ENCODE measurements around the gene CDKN2B.

Gene CDKN2B

DNA sequence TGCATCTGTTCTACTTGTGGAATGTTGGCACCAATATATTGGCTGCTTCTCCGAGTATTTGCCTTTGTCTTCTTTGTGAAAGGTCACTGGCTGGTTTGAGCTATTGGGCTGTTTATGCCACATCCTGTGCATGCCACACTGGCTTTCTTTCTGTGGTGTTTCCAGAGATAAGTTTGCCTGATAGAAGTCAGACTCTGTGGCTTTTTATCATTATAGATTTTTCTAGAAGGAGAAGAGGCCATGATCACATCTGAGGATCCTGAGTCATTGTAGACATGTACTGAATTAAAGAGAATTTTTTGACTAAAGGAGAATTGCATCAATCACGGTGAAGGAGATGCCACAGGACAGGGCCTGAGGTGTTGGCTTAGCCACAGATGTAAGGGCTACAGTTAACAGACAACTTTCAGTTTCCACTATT, 26.5 kb upstream of the CDKN2B start:
- DNase-seq (ENCODE audit: low read depth, low spot score): no peak

DNA sequence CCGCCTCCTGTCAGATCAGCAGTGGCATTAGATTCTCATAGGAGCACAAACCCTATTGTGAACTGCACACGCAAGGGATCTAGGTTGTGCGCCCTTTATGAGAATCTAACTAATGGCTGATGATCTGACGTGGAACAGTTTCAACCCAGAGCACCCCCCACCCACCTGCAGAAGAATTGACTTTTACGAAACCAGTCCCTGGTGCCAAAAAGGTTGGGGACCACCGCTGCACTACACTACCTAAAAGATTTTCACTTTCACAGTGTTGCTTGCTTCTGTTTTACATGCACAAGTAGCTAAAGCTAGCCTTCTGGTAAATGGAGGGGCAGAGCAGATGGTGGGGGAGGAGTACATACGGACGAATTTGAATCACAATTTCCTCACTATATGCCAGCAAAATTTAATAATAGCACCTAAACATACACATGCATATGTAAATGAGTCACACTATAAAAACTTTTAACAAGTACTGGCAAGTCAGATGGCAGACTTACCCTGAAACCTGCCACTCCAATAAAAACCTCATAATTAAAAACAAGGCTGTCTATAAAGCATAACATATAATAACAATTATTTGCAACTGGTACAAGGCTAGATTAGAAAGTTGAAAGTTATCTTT, 24.0 kb upstream of the CDKN2B start:
- DNase-seq (ENCODE audit: low read depth, low spot score): no peak

DNA sequence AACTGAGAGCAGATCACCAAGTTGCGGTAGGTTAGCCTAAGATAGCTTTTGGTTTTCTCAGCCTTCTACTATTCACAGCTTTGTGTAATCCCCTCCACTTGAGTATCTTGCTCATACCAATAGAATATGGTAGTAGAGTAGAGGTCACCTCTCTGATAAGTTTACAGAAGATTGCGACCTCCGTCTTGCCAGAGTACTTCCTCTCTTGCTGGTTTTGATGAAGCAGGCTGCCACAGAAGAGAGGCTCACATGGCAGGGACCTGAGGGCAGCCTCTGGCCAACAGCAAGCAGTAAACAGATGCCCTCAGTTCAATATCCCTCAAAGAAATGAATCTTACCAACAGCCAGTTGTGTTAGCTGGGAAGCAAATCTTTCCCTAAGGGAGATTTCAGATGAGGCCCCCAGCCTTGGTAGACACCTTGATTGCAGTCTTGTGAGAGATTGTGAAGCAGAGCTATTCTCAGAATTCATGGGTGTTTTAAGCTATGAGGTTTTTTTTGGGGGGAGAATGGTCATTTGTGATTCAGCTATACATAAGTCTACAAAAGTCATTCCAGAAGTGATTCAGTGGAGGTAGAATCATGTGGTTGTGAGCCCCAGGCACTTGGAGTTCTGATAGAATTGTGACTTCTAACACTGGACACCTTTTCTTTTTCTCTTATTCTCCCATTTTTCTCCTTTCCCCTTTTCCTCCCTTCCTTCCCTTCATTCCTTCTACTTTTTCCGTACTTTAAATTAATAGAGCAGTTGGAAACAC, 22.7 kb upstream of the CDKN2B start:
- no peak for DNase-seq (ENCODE audit: low read depth, low spot score)

DNA sequence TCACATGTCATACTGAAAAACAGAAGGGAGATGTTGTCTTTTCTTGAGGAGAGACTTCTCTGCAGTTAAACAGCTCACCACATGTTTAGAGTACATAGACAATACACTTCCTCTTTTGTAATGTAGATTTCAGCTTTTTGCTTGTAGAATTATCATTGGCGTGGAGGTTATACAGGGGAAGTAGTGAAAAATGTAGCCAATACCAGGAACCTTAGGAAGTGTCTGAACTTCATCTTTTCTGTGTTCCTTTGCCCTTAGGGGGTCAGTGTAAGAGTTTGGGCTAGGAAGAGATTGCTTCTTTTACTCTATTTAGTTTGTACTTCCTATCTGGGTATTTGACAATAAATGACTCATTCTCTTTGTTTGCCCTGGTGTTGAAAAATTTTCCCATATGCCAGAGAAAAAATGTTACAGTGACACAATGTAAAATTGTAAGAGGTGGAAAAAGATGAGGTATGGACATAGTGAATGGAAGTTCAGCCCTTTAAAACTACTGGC, 21.0 kb upstream of the CDKN2B start:
- DNase-seq (ENCODE audit: low read depth, low spot score): no peak

DNA sequence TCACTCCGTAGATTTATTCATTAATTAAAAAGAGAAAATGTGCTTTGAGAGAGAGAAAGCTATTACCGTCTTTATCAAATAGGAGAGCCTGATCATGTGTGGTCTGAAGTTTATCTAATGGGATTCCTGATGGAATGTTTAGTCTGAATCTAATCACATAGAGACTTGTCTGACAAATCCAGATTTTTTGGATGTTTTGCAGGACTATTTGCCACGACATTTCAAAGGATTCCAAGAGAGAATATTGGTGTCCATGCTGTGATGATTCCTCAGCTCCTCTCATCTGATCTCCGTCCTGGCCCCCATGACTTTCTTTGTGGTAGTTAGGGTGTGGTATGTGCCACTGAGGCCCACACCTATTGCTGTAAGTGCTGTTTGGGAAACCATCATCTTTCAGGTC, 20.1 kb upstream of the CDKN2B start:
- no peak for DNase-seq (ENCODE audit: low read depth, low spot score)

DNA sequence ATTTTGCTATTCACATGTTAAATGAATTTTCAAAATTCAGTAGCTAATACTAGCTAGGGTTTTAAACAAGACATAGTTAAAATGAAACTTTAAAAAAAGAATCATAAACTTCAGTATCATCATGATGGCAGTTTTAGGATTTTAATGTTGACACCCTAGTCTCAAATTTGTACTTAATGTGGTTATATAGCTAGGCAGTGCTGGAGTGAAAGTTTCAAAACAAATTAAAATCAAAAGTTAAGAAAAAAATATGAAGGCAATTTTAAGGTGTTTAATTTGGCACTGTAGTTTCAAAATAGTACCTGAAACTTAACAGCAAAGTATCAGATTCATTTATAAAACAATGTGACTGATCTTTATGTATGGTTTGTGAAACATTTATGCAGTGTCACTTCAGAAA, 19.3 kb upstream of the CDKN2B start:
- no peak for DNase-seq (ENCODE audit: low read depth, low spot score)

DNA sequence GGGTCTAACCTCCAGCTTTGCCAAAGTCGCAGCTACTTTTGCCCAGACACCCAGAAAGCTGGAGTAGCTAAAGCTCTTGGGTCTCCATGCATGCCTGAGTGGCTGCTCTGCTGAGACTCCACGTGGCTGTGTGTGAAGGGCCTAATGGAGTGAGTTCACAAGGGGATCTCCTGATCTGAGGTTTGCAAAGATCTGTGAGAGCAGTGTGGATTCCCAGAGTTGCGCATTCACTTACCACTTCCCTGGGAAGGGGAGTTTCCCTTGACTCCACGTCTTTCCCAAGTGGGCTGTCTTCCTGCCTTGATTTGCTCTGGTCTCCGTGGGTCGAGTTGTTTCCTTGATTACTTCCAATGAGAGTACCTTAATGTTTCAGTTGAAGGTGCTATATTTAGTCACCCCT, 17.6 kb upstream of the CDKN2B start:
- DNase-seq (ENCODE audit: low read depth, low spot score): no peak

DNA sequence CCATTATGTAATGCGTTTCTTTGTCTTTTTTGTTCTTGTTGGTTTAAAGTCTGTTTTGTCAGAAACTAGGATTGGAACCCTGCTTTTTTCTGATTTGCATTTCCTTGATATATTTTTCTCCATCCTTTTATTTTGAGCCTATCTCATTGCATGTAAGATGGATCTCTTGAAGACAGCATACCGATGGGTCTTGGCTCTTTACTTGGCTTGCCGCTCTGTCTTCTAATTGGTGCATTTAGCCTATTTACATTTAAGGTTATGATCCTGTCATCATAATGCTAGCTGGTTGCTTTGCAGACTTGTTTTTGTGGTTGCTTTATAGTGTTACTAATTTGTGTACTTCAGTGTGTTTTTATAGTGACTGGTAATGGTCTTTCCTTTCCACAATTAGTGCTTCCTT, 13.3 kb upstream of the CDKN2B start:
- DNase-seq (ENCODE audit: low read depth, low spot score): no peak

DNA sequence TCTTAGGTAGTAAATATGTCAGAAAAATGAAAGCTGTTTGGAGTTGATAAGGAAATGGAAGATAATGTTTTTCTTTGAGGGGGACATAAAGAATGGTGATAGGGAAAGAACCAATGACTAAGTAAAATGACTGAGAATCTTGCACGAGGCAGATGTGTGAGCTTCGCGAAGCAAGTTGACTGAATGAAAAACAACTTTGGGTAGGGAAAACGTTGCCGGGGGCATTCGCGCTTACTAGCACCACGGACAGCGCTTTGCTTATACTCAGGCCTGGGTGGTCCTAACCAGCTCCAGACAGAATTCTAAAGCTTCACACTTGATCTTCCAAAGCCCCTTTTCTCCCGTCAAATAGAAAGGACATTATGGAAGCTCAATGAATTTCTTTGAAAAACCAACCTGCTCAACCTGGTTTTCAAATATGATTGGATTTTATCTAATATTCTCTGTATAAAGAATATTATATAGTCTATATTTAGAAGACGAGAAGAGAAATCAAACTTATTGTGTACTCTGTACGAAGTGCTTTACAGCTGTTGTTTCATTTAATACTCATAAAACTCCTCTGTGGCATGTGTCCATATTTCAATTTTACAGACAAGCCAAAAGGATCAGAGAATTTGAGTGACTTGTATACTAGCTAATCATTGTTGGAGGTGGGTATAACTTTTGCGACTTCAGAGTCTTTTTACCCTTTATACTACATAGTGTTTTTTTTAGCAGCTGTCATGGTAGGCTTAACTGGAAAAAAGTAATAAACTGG, 1.9 kb upstream of the CDKN2B start:
- no peak for DNase-seq (ENCODE audit: low read depth, low spot score)

DNA sequence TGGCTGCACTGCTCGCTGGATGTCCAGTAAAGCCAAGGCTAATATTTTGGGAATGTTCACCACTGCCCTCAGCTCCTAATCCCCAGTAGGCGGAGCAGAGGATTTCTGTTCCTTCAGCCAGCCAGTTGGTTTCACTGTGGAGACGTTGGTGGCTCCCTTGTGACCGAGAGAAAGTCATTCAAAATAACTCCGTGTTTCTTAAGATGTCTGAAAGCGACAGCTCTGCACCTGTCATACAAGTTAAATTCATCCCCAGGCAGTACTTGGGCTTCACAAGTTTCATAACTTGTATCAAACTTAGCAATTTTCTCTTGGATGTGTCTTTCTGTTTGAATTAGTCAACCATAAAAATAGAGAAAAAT, 382 bp upstream of the CDKN2B start:
- no peak for DNase-seq (ENCODE audit: low read depth, low spot score)

DNA sequence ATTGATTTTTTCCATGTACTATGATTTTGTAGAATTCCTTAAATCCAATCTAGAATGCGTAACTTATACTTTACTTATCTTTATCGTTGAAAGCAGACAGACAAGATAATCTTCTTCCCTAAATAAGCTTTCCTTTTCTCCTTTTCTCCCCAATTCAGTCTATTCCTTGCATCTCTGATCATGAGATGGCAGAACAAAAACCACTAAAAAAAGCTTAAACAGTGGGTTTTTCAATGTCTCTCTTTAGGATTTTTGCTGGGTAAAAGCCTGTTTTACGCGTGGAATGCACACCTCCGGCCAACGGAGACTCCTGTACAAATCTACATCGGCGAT, 755 bp downstream of the CDKN2B start:
- no peak for DNase-seq (ENCODE audit: low read depth, low spot score)

DNA sequence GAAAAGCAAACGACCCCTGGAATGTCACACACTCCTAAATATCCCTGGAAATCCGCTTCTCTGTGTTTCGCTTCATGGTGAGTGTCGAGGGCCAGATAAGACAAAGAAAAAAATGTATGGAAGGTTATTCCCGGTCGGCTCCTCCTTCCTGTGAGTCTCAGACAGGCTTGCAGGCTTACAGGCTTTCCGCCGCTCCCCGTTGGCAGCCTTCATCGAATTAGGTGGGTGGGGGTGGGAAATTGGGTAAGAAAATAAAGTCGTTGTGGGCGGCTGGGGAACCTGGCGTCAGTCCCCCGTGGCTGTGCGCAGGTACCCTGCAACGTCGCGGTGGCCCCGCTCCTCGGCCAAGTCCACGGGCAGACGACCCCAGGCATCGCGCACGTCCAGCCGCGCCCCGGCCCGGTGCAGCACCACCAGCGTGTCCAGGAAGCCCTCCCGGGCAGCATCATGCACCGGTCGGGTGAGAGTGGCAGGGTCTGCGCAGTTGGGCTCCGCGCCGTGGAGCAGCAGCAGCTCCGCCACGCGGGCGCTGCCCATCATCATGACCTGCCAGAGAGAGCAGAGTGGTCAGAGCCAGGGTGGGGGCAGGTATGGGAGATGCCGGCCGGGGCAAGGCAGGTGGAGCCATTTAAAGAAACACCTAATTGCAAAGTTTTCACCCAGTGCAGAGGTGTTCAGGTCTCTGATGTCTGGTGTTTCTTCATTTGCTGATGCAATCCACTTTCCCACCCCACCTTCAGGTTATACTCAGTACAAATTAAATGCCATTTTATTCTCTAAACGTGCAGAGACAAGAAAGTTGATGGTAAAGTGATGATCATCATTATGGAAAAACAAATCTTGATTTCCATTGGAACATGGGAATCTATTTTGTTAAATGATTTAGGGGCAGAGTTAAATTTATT, 3.2 kb downstream of the CDKN2B start:
- no peak for DNase-seq (ENCODE audit: low read depth, low spot score)

DNA sequence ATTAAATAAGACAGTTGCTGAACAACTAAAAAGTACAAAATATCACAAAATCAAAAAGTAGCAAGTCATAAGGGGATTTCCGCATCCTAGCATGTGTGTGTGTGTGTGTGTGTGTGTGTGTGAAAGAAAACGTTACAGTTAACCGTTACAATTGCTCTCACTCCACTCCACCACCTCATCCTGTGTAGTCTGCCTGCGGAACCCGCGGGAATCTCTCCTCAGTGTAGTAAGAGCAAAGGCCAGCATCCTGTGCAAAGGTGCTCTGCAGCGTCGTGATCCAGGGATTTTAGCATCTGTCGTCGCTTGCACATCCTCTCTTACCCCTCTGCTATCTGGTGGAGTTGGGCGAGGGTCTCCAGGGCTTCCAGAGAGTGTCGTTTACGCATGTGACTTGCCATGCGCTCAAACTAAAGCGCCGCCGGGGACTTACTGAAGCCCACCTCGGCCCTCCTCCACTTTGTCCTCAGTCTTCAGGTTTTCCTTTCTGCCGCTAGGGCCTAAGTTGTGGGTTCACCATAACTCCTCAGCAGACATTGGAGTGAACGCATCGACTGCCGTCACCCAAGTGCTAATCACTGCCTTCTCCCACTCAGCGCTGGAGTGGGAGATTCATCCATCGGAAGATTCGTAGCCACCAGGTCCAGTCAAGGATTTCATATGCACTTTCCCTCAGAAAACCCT, 3.9 kb downstream of the CDKN2B start:
- DNase-seq (ENCODE audit: low read depth, low spot score): no peak

DNA sequence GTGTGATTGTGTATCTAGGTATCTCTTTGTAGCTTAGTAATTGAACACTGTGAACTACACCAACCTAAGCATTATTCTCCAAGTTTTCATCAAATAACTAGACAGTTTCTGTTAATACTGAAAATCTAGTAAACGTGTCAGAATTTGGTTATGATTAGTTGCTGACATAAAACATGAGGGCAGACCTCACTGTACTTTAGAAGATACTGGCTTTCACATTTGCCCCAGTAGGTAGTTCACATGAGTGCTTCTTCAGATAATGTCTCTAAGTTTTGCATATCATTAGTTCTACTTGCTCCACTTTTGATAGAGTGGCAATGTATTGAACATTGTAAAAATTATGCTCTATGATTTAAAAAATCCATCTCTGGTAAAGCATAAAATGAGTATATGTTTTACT, 7.1 kb downstream of the CDKN2B start:
- DNase-seq (ENCODE audit: low read depth, low spot score): no peak

DNA sequence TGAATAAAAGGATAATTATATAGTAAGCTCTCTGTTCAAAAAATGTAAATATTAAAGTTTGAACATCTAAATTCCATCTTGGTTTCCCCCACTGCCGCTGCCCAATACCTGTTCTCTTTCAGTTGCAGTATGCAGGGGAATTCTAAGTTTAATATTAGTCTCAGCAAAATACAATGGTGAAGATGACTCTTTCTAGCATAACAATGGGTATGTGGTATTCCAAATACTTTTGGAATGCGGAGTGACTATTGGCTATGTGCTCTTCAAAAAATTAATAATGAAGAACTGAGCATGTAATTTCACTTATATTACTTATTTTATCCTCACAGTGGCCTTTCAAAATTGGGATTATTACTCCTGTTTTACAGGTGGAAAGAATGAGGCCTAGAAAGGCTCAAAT, 11.1 kb downstream of the CDKN2B start:
- no peak for DNase-seq (ENCODE audit: low read depth, low spot score)

DNA sequence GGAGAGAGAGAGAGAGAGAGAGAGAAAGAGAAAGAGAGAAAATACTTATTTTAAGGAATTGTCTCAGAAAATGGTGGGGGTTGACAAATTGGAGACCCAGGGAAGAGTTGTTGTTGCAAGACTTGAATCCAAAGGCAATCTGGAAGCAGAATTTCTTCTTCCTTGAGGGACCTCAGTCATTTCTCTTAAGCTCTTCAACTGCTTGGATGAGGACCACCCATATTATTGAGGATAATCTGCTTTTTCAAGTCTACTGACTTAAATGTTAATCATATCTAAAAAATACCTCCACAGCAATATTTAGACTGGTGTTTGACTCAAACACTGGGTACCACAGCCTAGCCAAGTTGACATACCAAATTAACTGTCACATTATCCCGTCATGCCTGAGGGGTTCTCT, 11.6 kb downstream of the CDKN2B start:
- DNase-seq (ENCODE audit: low read depth, low spot score): no peak

DNA sequence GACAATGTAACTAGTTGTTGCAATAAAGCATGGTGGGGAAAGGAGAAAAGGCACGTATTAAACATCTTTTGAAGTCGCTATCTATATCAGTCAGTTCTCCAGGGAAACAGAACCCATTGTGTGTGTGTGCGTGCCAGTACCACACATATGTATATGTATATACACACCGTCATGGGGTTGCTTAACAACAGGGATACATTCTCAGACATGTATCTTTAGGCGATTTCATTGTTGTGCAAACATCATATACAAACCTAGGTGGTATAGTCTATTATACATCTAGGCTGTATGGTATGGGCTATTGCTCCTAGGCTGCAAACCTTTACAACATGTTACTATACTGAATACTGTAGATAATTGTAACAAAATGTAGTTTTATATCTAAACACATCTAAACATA, 12.2 kb downstream of the CDKN2B start:
- no peak for DNase-seq (ENCODE audit: low read depth, low spot score)

DNA sequence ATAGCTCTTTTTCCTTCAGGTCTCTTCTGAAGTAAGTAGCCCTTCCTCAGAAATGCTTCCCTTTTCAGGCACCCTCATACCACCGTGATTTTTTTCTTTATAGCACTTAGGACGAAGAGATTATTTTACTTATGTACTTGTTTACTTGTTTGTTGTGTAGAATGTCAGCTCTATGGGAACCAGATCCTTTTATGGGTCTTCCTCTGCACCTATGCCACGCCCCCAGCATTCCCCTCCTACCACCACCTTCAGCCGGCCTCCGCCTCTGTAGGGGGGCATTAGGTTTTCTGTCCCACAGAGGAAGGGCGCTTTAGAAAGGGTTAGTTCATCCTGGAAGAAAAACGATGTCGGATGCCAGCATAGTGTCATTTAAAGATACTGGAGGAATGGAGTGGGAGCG, 12.7 kb downstream of the CDKN2B start:
- DNase-seq (ENCODE audit: low read depth, low spot score): no peak

DNA sequence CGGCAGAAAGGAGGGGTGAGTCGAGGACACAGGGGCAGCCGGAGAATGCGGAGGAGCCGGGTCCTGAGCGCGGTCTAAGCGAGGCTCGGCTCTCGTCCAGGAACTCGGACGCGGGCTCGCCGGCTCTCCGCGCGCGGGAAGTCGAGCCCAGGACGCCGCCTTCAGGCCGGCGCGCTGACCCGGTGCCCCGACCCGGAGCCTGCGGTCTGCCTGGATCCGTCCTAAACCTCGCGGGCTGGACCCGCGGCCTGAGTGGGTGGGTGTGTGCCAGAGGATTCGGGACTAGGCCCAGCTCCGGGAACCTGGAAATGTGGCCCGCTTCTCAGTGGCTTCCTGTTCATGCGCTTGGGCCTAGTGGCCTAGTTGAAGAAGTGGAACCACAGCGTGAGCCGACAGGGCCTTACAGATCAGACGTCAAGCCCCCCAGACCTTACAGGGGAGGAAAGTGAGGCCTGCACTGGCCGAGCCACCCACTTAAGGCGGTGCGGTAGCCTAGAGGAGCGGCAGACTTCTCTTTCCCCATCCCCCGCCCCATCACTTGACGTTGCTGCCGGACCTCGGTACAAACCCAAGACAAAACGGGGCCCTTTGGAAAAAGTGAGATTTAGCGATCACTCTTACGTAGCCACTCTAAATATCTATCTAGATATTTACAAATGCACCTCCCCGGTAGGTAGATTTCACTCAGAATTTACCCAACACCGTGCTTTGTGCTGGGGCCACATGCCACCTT, 13.3 kb downstream of the CDKN2B start:
- DNase-seq (ENCODE audit: low read depth, low spot score): no peak

DNA sequence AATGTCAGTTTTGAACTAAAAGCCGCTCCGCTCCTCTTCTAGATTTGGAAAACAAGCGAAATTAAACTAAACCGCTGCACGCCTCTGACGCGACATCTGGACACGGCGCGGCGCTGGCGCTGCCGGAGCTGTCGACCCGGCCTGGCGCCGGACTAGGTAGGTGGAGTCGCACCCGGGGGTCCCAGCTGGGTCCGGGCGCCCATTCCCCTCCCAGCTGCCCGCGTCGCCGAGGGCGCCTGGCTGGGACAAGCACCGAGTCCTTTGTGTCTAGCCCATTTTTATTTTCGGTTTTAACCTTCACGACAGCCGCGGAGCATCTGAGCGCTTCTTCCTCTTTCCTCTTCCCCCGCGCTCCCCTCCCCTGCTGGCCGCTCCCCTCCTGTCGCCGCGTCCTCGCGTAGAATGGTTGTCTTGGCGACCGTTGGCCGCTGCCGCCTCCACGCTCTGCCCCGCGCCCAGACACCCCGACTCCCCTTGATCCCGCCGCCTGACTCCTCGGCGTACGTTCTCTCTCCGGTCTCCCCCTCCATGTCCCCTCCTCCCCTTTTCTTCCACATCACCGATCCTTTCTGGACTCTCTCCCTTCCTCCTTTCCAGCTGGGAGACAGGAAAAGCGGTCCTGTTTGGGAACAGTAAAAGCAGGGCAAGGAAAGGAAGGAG, 14.0 kb downstream of the CDKN2B start:
- DNase-seq (ENCODE audit: low read depth, low spot score): peak; percentile 49

All from activated CD4-positive, CD25-positive, alpha-beta regulatory T cell treated with anti-CD3 and anti-CD28 coated beads, Interleukin-2, amount 50 U/mL, for 16 hours (primary cell).